Measurements from ENCODE around the gene NCOA6. TPM values are rescaled to one million over a fixed set of nuclear protein-coding genes. Genes with fewer than 3 reads are reported as not detected.

NCOA6 gene
- total RNA-seq, 3 donors from 2014 or later (not counting 1 experiment from before 2014, with no cell fraction given), result 34.7 to 41.6 (median 37.0) TPM

DNA sequence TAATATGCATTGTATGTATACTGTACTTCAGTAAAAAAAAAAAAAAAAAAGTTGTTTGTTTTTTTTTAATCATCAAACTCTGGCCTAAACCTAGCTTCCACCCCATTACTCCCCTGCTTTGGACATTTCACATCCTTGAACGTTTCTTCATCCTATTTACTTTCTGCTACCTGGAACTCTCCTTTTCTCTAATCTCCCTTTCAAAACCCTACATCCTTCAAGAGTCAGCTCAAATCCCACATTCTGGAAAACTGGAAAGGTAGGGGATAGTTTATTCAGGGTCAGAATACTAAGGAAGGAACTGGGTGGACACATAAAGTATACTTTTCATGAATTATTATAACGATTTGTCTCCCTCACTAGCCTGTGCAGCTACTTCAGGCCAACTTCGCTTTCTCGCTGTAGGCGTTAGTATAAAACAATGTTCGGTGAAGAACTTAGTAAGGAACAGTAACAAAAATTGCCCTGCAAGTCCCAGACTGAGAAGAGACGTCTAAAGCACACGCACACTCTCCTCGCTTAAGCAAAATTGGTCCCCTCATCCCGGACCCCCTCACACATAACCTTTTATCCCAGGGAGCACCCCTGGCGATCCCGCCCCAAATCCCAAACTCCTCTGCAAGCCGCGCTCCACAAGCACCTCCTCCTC is 149.3 kb downstream of the NCOA6 start:
- intact Hi-C loops (cut with micrococcal nuclease), result loop anchor here (2.0 kb wide), 1 partner anchor 33 kb away; no protein-coding TSS in a partner anchor
- H3K27me3 Mint-ChIP-seq (ENCODE audit: low read depth in 2 of 2), result no peaks in the 10 kb centered on the region

DNA sequence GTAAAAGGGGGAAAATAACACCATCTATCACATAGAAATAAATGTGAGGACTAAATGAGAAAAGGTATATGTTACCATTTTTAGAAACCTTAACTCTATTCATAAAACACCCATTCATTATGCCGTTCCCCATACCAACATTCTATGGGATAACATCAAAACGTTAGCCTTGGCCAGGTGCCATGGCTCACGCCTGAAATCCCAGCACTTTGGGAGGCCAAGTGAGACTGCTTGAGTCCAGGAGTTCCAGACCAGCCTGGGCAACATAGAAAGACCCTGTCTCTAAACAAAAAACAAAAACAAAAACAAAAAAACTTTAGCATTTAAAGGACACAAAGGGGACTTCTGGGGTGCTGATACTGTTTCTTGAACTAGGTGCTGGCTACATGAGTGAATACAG is 149.9 kb downstream of the NCOA6 start:
- ATAC-seq (no peak), DNase-seq (no peak)
- Histone ChIP-seq H3K36me3 (ENCODE audit: control insufficient read depth, insufficient read depth, low read length) (no peaks in the 10 kb centered on the region), H3K9me3 (ENCODE audit: control insufficient read depth, insufficient read depth, low read length) (no peaks in the 10 kb centered on the region), H3K27me3 (ENCODE audit: control insufficient read depth, insufficient read depth, low read length) (no peaks in the 10 kb centered on the region), H3K4me3 (ENCODE audit: low read length) (no peak overlapping the region), H3K4me1 (ENCODE audit: control insufficient read depth, insufficient read depth, low read length) (peaks cover 9% of the 10 kb centered on the region), H3K27ac (ENCODE audit: low read length) (no peak overlapping the region)
- Mint-ChIP-seq H3K4me1 (peaks cover 15 to 16% of the 10 kb centered on the region in 2 donors), H3K4me3 (peak overlapping the region; percentile 95), H3K27me3 (ENCODE audit: low read depth in 2 of 2) (no peaks in the 10 kb centered on the region), H3K36me3 (no peaks in the 10 kb centered on the region), H3K9me3 (no peaks in the 10 kb centered on the region), H3K27ac (peak overlapping the region; percentile 85 to 90)
- TF ChIP-seq, protein P1, sequence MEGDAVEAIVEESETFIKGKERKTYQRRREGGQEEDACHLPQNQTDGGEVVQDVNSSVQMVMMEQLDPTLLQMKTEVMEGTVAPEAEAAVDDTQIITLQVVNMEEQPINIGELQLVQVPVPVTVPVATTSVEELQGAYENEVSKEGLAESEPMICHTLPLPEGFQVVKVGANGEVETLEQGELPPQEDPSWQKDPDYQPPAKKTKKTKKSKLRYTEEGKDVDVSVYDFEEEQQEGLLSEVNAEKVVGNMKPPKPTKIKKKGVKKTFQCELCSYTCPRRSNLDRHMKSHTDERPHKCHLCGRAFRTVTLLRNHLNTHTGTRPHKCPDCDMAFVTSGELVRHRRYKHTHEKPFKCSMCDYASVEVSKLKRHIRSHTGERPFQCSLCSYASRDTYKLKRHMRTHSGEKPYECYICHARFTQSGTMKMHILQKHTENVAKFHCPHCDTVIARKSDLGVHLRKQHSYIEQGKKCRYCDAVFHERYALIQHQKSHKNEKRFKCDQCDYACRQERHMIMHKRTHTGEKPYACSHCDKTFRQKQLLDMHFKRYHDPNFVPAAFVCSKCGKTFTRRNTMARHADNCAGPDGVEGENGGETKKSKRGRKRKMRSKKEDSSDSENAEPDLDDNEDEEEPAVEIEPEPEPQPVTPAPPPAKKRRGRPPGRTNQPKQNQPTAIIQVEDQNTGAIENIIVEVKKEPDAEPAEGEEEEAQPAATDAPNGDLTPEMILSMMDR (IDR thresholded peaks at IDR 0.05), result no peak
- intact Hi-C loops (cut with micrococcal nuclease), result no loop called here
- WGBS (ENCODE audit: insufficient coverage), result 40% methylated on average over 3 of the region's 3 CpGs

More for the DNA sequence above, 149.3 kb downstream of the NCOA6 start:
- H3K27me3 ChIP-seq (ENCODE audit: control insufficient read depth, insufficient read depth, low read length), result no peaks in the 10 kb centered on the region
- H3K36me3 Mint-ChIP-seq, result no peaks in the 10 kb centered on the region
- peak overlapping the region; percentile 85 to 90 for H3K27ac Mint-ChIP-seq
- H3K4me1 Mint-ChIP-seq, result peaks cover 15 to 16% of the 10 kb centered on the region in 2 donors
- peaks cover 9% of the 10 kb centered on the region for H3K4me1 ChIP-seq (ENCODE audit: control insufficient read depth, insufficient read depth, low read length)
- DNase-seq (no peak), ATAC-seq (no peak)
- TF ChIP-seq, protein P1 (IDR thresholded peaks at IDR 0.05), result no peak
- no peaks in the 10 kb centered on the region for H3K36me3 ChIP-seq (ENCODE audit: control insufficient read depth, insufficient read depth, low read length)
- no peaks in the 10 kb centered on the region for H3K9me3 ChIP-seq (ENCODE audit: control insufficient read depth, insufficient read depth, low read length)
- peak overlapping the region; percentile 95 for H3K4me3 Mint-ChIP-seq
- WGBS (ENCODE audit: insufficient coverage), result 2% methylated on average over 13 of the region's 14 CpGs
- peak overlapping the region; percentile 93 for H3K4me3 ChIP-seq (ENCODE audit: low read length)
- no peaks in the 10 kb centered on the region for H3K9me3 Mint-ChIP-seq
- H3K27ac ChIP-seq (ENCODE audit: low read length), result peak overlapping the region; percentile 79

DNA sequence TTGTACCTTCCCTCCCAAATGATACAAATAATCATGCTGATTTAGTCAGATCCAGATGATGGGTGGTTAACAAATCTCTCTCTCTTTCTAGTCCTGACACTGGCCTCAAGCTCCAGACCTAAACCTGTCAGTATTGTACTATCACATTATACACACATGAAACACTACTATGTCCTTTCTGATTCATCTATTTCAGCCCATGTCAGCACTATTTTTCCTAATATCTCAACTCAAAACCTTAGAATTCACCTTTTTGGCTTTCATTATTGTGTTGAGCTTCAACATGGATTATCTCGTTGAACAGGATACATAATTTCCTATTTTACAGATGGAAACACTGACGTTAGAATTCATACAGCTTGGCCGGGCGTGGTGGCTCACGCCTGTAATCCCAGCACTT is 152.0 kb downstream of the NCOA6 start:
- Histone ChIP-seq H3K9me3 (ENCODE audit: control insufficient read depth, insufficient read depth, low read length) (no peaks in the 10 kb centered on the region), H3K4me3 (ENCODE audit: low read length) (no peak overlapping the region), H3K27ac (ENCODE audit: low read length) (no peak overlapping the region), H3K4me1 (ENCODE audit: control insufficient read depth, insufficient read depth, low read length) (peaks cover 9% of the 10 kb centered on the region), H3K36me3 (ENCODE audit: control insufficient read depth, insufficient read depth, low read length) (no peaks in the 10 kb centered on the region), H3K27me3 (ENCODE audit: control insufficient read depth, insufficient read depth, low read length) (no peaks in the 10 kb centered on the region)
- DNase-seq (no peak), ATAC-seq (no peak)
- intact Hi-C loops (cut with micrococcal nuclease), result no loop called here
- peaks cover 15 to 16% of the 10 kb centered on the region in 2 donors for H3K4me1 Mint-ChIP-seq
- 93% methylated on average over 5 of the region's 5 CpGs for WGBS (ENCODE audit: insufficient coverage)
- H3K4me3 Mint-ChIP-seq, result no peak overlapping the region
- no peaks in the 10 kb centered on the region for H3K27me3 Mint-ChIP-seq (ENCODE audit: low read depth in 2 of 2)
- no peaks in the 10 kb centered on the region for H3K9me3 Mint-ChIP-seq
- TF ChIP-seq, protein P1 (IDR thresholded peaks at IDR 0.05), result no peak
- H3K36me3 Mint-ChIP-seq, result no peaks in the 10 kb centered on the region
- H3K27ac Mint-ChIP-seq, result no peak overlapping the region

DNA sequence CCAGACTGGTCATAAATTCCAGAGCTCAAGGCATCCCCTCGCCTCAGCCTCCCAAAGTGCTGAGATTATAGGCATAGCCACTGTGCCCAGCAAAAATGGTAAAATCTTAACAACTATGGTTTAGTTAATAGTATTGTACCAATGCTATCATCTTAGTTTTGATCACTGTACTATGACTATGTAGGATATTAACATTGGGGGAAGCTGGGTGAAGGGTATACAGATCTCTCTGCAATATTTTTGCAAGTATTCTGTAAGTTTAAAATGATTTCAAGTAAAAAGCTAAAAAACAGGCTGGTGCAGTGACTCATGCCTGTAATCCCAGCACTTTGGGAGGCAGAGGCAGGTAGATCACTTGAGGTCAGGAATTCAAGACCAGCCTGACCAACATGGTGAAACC is 156.4 kb downstream of the NCOA6 start:
- intact Hi-C loops (cut with micrococcal nuclease), result no loop called here
- Histone ChIP-seq H3K27ac (ENCODE audit: low read length) (no peak overlapping the region), H3K36me3 (ENCODE audit: control insufficient read depth, insufficient read depth, low read length) (no peaks in the 10 kb centered on the region), H3K4me1 (ENCODE audit: control insufficient read depth, insufficient read depth, low read length) (no peaks in the 10 kb centered on the region), H3K4me3 (ENCODE audit: low read length) (no peak overlapping the region), H3K27me3 (ENCODE audit: control insufficient read depth, insufficient read depth, low read length) (no peaks in the 10 kb centered on the region), H3K9me3 (ENCODE audit: control insufficient read depth, insufficient read depth, low read length) (no peaks in the 10 kb centered on the region)
- no peaks in the 10 kb centered on the region for H3K36me3 Mint-ChIP-seq
- H3K4me3 Mint-ChIP-seq, result no peak overlapping the region
- DNase-seq, result no peak
- 93% methylated on average over 1 of the region's 1 CpG for WGBS (ENCODE audit: insufficient coverage)
- no peaks in the 10 kb centered on the region for H3K9me3 Mint-ChIP-seq
- TF ChIP-seq, protein P1 (IDR thresholded peaks at IDR 0.05), result no peak
- H3K27ac Mint-ChIP-seq, result no peak overlapping the region
- H3K4me1 Mint-ChIP-seq, result peaks cover 0 to 4% of the 10 kb centered on the region in 2 donors
- no peaks in the 10 kb centered on the region for H3K27me3 Mint-ChIP-seq (ENCODE audit: low read depth in 2 of 2)
- no peak for ATAC-seq
